HFF-Myc (cell line): Measurements from ENCODE around the gene ERG.

Experiments
- DNase-seq: peaks from one replicate; pipeline ENCODE4 v3.0.0-alpha.2; 2011; ENCODE audit warnings: low read depth; ENCODE audit errors: extremely low read depth
- H3K4me3 ChIP-seq: replicated peaks from 2 replicates; pipeline ENCODE4 v1.5.1; 2011; ENCODE audit warnings: low read depth, mild to moderate bottlenecking, control low read depth, low read length
- TF ChIP-seq, protein P1 (sequence below): IDR thresholded peaks from 2 replicates; pipeline ENCODE4 v1.5.1; 2012; ENCODE audit warnings: mild to moderate bottlenecking, low read depth, low read length, control low read depth; ENCODE audit errors: missing control alignments

ERG gene

DNA sequence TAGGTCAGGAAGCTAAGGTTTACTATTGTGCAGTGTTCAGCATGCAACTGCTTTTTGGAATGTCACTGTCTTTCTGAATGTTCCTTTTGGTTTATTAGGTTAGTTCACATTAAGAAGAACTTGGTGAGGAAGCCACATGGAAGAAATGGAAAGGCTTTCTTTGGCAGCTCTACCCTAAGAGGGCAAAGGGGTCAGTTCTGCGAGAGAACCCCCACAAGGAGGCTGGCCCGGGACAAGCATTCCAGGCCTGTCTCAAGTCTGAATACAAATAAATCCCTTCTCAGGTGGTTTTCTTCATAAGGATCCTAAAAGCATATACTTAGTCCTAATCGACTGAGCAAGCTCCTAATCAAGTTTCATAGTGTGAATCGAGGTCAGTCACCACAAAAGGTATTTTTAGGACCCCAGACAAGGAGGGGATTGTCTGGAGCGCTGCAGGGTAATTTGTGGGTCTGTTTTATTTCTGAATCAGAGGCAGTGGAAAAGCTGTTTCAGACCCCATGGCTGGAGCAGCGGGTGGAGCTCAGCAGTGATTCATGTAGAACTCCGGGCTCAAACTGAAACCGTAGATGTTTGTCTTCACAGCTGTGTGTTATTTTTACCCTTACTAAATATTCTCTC is 63.3 kb downstream of the ERG start:
- no peak overlapping the region for H3K4me3 ChIP-seq
- TF ChIP-seq, protein P1, sequence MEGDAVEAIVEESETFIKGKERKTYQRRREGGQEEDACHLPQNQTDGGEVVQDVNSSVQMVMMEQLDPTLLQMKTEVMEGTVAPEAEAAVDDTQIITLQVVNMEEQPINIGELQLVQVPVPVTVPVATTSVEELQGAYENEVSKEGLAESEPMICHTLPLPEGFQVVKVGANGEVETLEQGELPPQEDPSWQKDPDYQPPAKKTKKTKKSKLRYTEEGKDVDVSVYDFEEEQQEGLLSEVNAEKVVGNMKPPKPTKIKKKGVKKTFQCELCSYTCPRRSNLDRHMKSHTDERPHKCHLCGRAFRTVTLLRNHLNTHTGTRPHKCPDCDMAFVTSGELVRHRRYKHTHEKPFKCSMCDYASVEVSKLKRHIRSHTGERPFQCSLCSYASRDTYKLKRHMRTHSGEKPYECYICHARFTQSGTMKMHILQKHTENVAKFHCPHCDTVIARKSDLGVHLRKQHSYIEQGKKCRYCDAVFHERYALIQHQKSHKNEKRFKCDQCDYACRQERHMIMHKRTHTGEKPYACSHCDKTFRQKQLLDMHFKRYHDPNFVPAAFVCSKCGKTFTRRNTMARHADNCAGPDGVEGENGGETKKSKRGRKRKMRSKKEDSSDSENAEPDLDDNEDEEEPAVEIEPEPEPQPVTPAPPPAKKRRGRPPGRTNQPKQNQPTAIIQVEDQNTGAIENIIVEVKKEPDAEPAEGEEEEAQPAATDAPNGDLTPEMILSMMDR, result no peak
- DNase-seq, result no peak

DNA sequence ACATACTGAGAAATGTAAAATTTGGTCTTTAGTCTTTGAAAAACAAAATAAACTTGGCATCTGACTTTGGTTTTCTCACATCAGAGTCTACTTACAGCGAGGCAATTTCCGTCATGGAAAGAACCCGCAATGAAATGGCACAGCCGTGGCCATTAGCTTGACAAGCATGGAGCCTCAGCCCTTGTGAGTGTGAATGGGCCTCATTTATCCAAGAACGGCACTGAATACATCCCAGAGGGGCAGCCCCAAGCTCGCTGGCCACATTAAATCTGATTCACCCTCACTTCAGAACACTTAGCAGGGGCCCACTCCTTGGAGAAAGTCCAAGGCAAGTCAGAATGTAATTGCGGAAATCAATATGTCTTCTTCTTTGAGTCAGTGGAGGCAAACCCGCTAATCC is 64.8 kb downstream of the ERG start:
- TF ChIP-seq, protein P1, result no peak
- DNase-seq, result no peak
- no peak overlapping the region for H3K4me3 ChIP-seq

DNA sequence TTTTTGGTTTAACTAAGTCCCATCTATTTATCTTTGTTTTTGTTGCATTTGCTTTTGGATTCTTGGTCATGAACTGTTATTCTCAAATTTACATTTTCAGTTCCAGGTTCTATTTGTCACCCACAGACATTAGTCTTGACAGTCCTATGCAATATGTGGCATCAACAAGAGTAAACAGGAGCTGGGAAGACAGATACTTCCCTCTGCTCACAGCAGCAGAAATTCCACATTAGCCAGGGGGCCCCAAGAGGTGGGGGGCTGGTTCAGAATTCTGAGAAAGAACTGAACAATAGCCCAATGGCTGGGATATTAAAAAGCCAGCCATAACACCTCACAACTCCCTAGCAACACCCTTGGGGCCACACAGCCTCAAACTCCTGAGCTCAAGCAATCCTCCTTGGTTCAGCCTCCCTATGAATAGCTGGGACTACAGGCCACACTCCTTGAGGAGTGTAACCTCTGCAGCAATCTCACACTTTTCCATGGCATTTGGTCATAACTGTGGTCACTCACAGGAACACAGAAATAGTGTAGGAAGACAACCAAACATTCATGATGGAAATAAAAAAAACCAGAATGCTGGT is 67.8 kb downstream of the ERG start:
- no peak overlapping the region for H3K4me3 ChIP-seq
- DNase-seq, result no peak
- TF ChIP-seq, protein P1, result no peak

DNA sequence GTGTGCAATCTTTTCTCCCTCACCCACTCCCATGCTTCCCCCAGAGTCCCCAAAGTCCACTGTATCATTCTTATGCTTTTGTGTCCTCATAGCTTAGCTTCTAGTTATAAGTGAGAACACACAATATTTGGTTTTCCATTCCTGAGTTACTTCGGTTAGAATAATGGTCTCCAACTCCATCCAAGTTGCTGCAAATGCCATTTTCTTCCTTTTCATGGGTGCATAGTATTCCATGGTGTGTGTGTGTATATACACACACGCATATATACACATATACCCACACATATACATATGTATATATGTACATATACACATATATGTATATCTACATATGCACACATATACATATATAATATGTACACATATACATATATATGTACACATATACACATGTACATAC is 69.3 kb downstream of the ERG start:
- H3K4me3 ChIP-seq, result no peak overlapping the region
- no peak for DNase-seq
- TF ChIP-seq, protein P1, result no peak

DNA sequence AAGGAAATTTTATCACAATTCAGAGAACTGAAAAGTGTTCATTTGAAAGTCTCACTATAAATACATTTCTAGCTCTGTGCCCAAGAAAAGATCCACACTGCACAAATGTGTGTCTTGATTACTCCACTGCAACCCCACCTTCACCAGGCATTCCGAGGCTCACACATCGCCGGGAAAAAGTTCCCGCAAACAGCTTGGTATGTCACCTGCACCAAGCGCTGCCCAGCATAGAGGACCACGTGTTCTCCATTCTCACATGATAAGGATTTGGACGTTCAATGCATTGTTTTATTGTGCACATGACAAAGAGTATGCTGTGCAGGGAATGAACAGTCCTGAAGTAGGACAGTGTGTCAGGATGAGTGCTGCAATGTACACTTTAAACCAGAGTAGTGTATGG is 70.1 kb downstream of the ERG start:
- TF ChIP-seq, protein P1, result no peak
- no peak overlapping the region for H3K4me3 ChIP-seq
- no peak for DNase-seq

- TF ChIP-seq, protein P1, result no peak
- H3K4me3 ChIP-seq, result no peak overlapping the region
- no peak for DNase-seq
Observed at GRCh38 chr21:38424305-38425019, 73.8 kb downstream of the ERG start.
